Keratinocyte (primary cell): ENCODE measurements around the gene IFIH1. TPM values are rescaled to one million over a fixed set of nuclear protein-coding genes. Genes with fewer than 3 reads are reported as not detected.
A peak's percentile ranks its signal among the peaks of the same experiment; 100 is the strongest.

Experiments
- DNase-seq: peaks from one replicate; pipeline ENCODE4 v3.0.0-alpha.2; 2011; ENCODE audit warnings: low read depth, missing footprints, low spot score
- FAIRE-seq: peaks from 2 replicates; lab custom pipeline; 2011; peaks lifted over from hg19 to GRCh38; lab: Jason Lieb, UNC
- H2AFZ ChIP-seq: 2 replicates; pipeline ENCODE4 v1.6.0; 2012; ENCODE audit warnings: low read length, control low read depth, inconsistent platforms; ENCODE audit not compliant: control insufficient read depth
- H3K27ac ChIP-seq: 2 replicates; pipeline ENCODE4 v1.5.1; 2011; ENCODE audit warnings: low read length; ENCODE audit not compliant: control insufficient read depth, insufficient read depth
- H3K27me3 ChIP-seq: 3 replicates; pipeline ENCODE4 v1.6.0; 2011; ENCODE audit warnings: low read length; ENCODE audit not compliant: control insufficient read depth, insufficient read depth; ENCODE audit errors: extremely low read depth
- H3K36me3 ChIP-seq, 2 experiments: 2 replicates in 1 of 2; 3 replicates in 1 of 2; pipeline ENCODE4 v1.5.1; 2011; ENCODE audit warnings: low read length in 2 of 2, mild to moderate bottlenecking in 1 of 2; ENCODE audit not compliant: control insufficient read depth in 2 of 2, insufficient read depth in 2 of 2; ENCODE audit errors: extremely low read depth in 1 of 2
- H3K4me1 ChIP-seq: 3 replicates; pipeline ENCODE4 v1.5.1; 2011; ENCODE audit warnings: low read length; ENCODE audit not compliant: control insufficient read depth, insufficient read depth; ENCODE audit errors: extremely low read depth
- H3K4me2 ChIP-seq: 3 replicates; pipeline ENCODE4 v1.6.0; 2011; ENCODE audit warnings: low read depth, low read length; ENCODE audit not compliant: control insufficient read depth, insufficient read depth; ENCODE audit errors: extremely low read depth
- H3K4me3 ChIP-seq, 3 experiments: fragments of 200-600 bp in 1 of 3; sonication (generic) in 1 of 3; 2 replicates in 2 of 3; 3 replicates in 1 of 3; pipeline ENCODE4 v1.5.1; 2011 to 2016; ENCODE audit warnings: low read length in 3 of 3, mild to moderate bottlenecking in 3 of 3, control low read depth in 2 of 3, inconsistent platforms in 1 of 3, low read depth in 1 of 3, mixed read lengths in 1 of 3, mixed run types in 1 of 3, moderate library complexity in 1 of 3; ENCODE audit not compliant: control insufficient read depth in 2 of 3, insufficient read depth in 2 of 3; ENCODE audit errors: extremely low read depth in 1 of 3
- H3K79me2 ChIP-seq: 2 replicates; pipeline ENCODE4 v1.6.0; 2012; ENCODE audit warnings: low read length; ENCODE audit not compliant: control insufficient read depth, insufficient read depth
- H3K9ac ChIP-seq: 3 replicates; pipeline ENCODE4 v1.6.0; 2011; ENCODE audit warnings: low read length; ENCODE audit not compliant: control insufficient read depth, insufficient read depth; ENCODE audit errors: extremely low read depth
- H3K9me1 ChIP-seq: 3 replicates; pipeline ENCODE4 v1.6.0; 2011; ENCODE audit warnings: low read length; ENCODE audit not compliant: control insufficient read depth, insufficient read depth; ENCODE audit errors: extremely low read depth
- H3K9me3 ChIP-seq: 2 replicates; pipeline ENCODE4 v1.5.1; 2012; ENCODE audit warnings: low read depth, low read length; ENCODE audit not compliant: control insufficient read depth
- H4K20me1 ChIP-seq: 3 replicates; pipeline ENCODE4 v1.6.0; 2011; ENCODE audit warnings: low read length; ENCODE audit not compliant: control insufficient read depth, insufficient read depth; ENCODE audit errors: extremely low read depth
- EZH2 ChIP-seq: IDR thresholded peaks from one replicate; pipeline ENCODE4 v1.6.1; 2012; ENCODE audit warnings: inconsistent platforms, mild to moderate bottlenecking, low read length, moderate library complexity
- dilution Hi-C: fragments of 300-500 bp; cut with MboI; formaldehyde crosslinking; loops from one replicate; pipeline ENCODE4 v1.7.0; 2020; ENCODE audit warnings: low sequenced_read_pairs; ENCODE audit not compliant: extremely low pct_ligation_motif_present
- polyA plus RNA-seq, 5 experiments: library from polyadenylated mRNA; depleted of rRNA in 3 of 5; stranded (reverse) in 3 of 5; stranded (forward) in 1 of 5; unstranded in 1 of 5; fragments of >200 nt; gene quantifications; 1 replicate in 1 of 5; 2 replicates in 3 of 5; 3 replicates in 1 of 5; pipeline versions ENCODE4 v1.2.1 to v1.2.3, GENCODE V29; 2011 to 2012; ENCODE audit warnings: missing spikeins in 2 of 5, low read depth in 1 of 5, low replicate concordance in 1 of 5
- TF ChIP-seq, protein P1 (sequence below), 3 experiments: IDR thresholded peaks in 1 of 3; conservative IDR thresholded peaks in 1 of 3; optimal IDR thresholded peaks in 1 of 3; 2 replicates in 2 of 3; 3 replicates in 1 of 3; pipeline versions ENCODE3 to v1.5.1; 2011; ENCODE audit warnings: low read length in 3 of 3, mild to moderate bottlenecking in 3 of 3, moderate library complexity in 2 of 3, control low read depth in 1 of 3, inconsistent platforms in 1 of 3; ENCODE audit not compliant: insufficient read depth in 2 of 3; ENCODE audit errors: extremely low read depth in 1 of 3

The IFIH1 gene
- polyA plus RNA-seq, 1 donor (not counting 4 experiments of a cell fraction or from before 2014, with no cell fraction given), result 18.5 TPM

DNA sequence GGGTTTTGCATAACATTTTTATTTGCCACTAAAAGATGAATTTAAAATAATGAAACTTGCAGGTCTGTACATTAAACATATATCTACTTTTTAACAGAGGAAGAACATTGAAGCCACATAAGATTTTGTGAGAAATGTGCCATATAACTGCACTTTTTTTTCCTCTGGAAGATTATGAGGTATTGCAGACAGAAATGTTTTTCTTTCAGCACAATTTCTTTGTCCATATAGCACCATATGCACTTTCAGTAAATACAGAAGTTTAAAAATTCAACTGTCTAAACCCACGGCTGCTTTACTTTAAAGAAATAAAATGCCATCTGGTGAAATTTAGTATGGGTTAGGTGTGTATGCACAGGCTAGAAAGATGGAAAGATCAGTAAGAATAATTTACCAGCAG is 74.8 kb downstream of the IFIH1 start:
- Histone ChIP-seq H3K36me3 (no peaks in the 10 kb centered on the region), H3K4me3 (peak overlapping the region in 1 of 3 experiments; percentile 38), H3K4me2 (peak overlapping the region; percentile 75), H3K9me3 (no peaks in the 10 kb centered on the region), H4K20me1 (no peaks in the 10 kb centered on the region), H3K27ac (peak overlapping the region; percentile 93), H3K27me3 (no peaks in the 10 kb centered on the region), H3K79me2 (no peaks in the 10 kb centered on the region), H3K4me1 (peaks cover 45% of the 10 kb centered on the region), H2AFZ (no peak overlapping the region), H3K9ac (no peak overlapping the region), H3K9me1 (no peaks in the 10 kb centered on the region)
- dilution Hi-C loops, result no loop called here
- DNase-seq (no peak), FAIRE-seq (peak; percentile 65)
- no peak for TF ChIP-seq EZH2
- TF ChIP-seq, protein P1, sequence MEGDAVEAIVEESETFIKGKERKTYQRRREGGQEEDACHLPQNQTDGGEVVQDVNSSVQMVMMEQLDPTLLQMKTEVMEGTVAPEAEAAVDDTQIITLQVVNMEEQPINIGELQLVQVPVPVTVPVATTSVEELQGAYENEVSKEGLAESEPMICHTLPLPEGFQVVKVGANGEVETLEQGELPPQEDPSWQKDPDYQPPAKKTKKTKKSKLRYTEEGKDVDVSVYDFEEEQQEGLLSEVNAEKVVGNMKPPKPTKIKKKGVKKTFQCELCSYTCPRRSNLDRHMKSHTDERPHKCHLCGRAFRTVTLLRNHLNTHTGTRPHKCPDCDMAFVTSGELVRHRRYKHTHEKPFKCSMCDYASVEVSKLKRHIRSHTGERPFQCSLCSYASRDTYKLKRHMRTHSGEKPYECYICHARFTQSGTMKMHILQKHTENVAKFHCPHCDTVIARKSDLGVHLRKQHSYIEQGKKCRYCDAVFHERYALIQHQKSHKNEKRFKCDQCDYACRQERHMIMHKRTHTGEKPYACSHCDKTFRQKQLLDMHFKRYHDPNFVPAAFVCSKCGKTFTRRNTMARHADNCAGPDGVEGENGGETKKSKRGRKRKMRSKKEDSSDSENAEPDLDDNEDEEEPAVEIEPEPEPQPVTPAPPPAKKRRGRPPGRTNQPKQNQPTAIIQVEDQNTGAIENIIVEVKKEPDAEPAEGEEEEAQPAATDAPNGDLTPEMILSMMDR (optimal IDR thresholded peaks at IDR 0.05 in 1 of 3, IDR thresholded peaks at IDR 0.05 in 1 of 3, conservative IDR thresholded peaks at IDR 0.05 in 1 of 3; ENCODE audit: extremely low read depth in 1 of 3, insufficient read depth in 2 of 3, low read length in 3 of 3), result no peak

DNA sequence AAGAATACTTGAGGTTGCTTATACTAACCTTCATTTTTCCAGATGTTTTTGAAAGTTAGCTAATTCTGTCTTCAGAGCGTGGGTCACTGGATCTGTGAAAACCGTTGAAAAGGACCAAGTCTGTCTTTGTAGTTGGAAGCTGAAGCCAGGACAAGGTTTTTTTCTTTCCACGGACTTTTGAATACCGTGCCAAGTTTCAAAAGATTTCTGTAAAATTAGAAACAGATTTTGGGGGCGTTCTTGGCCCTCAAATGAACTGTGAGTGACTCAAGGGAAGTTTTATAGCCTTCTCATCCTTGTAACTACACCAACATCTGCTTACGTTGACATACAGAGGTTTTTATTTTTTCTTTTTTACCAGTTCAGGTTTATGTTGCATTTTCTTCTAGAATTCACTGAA is 75.2 kb downstream of the IFIH1 start, which contains the start of gene FAP:
Gene FAP, minus strand, starts transcription at position 152 of the 400 bp plus-strand sequence. Its CDS starts 118 bp downstream, at position 34.
- Histone ChIP-seq H3K4me1 (peaks cover 45% of the 10 kb centered on the region), H3K9me1 (no peaks in the 10 kb centered on the region), H3K4me3 (peak within 1 kb of the TSS; percentile 15 to 46 (median 38)), H3K79me2 (no peaks in the 10 kb centered on the region), H3K27ac (peak within 1 kb of the TSS; percentile 93), H3K9me3 (no peaks in the 10 kb centered on the region), H2AFZ (peak within 1 kb of the TSS; percentile 52), H3K27me3 (no peaks in the 10 kb centered on the region), H3K4me2 (peak within 1 kb of the TSS; percentile 75), H3K36me3 (no peaks in the 10 kb centered on the region), H4K20me1 (no peaks in the 10 kb centered on the region), H3K9ac (peak within 1 kb of the TSS; percentile 42)
- dilution Hi-C loops, result no loop called here
- no peak for FAIRE-seq
- no peak for DNase-seq
- no peak for TF ChIP-seq EZH2
- TF ChIP-seq, protein P1 (optimal IDR thresholded peaks at IDR 0.05 in 1 of 3, IDR thresholded peaks at IDR 0.05 in 1 of 3, conservative IDR thresholded peaks at IDR 0.05 in 1 of 3; ENCODE audit: extremely low read depth in 1 of 3, insufficient read depth in 2 of 3, low read length in 3 of 3), result no peak
